Activated T-helper 1 cell treated with anti-CD3 and anti-CD28 coated beads, Interleukin-12 subunit alpha, Interleukin-12 subunit beta, Interleukin-2, Interleukin-4 antibody, amounts not matched to agents 30 ng/mL and 10 ng/mL and 1 ng/mL, durations not matched to agents 14 hours and 24 hours and 36 hours (primary cell): ENCODE results near the gene SCAMP5. TPM values are rescaled to one million over a fixed set of nuclear protein-coding genes. Genes with fewer than 3 reads are reported as not detected.

Experiments used
- DNase-seq: peaks from one replicate; pipeline ENCODE4 v3.0.0; 2021; ENCODE audit warnings: low spot score
- H3K27ac Mint-ChIP-seq: one replicate; pipeline ENCODE4 v1.8.0; 2021; ENCODE audit warnings: mild to moderate bottlenecking, mixed read lengths
- H3K27me3 Mint-ChIP-seq: one replicate; pipeline ENCODE4 v1.8.0; 2022; ENCODE audit warnings: mild to moderate bottlenecking, moderate library complexity, mixed read lengths; ENCODE audit not compliant: insufficient read depth
- H3K36me3 Mint-ChIP-seq: one replicate; pipeline ENCODE4 v1.8.0; 2021; ENCODE audit warnings: low read depth, mixed read lengths
- H3K4me1 Mint-ChIP-seq: one replicate; pipeline ENCODE4 v1.8.0; 2021; ENCODE audit warnings: low read depth, mixed read lengths
- H3K4me3 Mint-ChIP-seq: one replicate; pipeline ENCODE4 v1.8.0; 2021; ENCODE audit warnings: mild to moderate bottlenecking, moderate library complexity, mixed read lengths
- H3K9me3 Mint-ChIP-seq: one replicate; pipeline ENCODE4 v1.8.0; 2021; ENCODE audit warnings: mixed read lengths
- intact Hi-C: fragments of 100-400 bp; cut with micrococcal nuclease; formaldehyde crosslinking; loops from one replicate; pipeline ENCODE4 v1.15.1; 2024
- total RNA-seq: library from RNA; stranded (reverse); gene quantifications from 2 replicates; pipeline ENCODE4 v1.2.3, GENCODE V29; 2022

SCAMP5 gene, protein sequence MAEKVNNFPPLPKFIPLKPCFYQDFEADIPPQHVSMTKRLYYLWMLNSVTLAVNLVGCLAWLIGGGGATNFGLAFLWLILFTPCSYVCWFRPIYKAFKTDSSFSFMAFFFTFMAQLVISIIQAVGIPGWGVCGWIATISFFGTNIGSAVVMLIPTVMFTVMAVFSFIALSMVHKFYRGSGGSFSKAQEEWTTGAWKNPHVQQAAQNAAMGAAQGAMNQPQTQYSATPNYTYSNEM
- total RNA-seq, result 2.0 and 3.5 TPM in 2 replicates

DNA sequence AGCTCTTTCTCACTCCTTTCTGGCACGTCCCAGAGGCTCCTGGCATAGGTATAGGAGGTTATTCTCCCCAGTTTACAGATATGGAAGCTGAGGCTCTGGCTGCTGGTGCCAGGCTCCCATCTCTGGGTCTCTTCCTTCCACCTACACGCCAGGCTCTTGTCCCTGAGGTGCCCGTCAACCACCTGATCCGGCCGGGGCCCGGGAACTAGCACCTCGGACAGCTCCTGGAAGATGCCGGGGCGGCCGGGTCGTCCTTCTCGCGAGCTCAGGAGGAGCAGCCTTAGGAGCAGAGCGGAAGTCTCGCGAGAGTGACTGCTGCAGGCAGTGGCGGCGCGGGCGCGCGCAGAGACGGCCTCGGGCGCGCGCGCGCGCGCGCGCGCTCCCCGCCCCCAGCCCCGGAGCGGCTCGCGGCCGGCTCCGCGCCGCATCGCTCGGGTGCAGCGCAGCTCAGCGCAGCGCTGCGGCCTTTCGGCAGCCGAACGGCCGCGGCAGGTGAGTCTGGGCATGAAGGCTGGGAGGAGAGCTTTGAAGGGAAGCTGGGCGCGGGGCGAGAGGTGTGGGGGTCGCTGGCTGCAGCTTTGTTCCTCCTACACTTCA lies at the start of gene SCAMP5:
Gene SCAMP5 (plus strand): TSS at position 382 of the 597 bp plus-strand sequence. CDS start 16,277 bp downstream, outside the sequence.
- H3K36me3 Mint-ChIP-seq, result no peaks in the 10 kb centered on the region
- H3K27ac Mint-ChIP-seq, result no peak within 1 kb of the TSS
- H3K4me1 Mint-ChIP-seq, result peaks cover 4% of the 10 kb centered on the region
- H3K27me3 Mint-ChIP-seq, result peaks cover 33% of the 10 kb centered on the region
- intact Hi-C loops, result loop anchor here (1.0 kb wide), 4 partner anchors 11 to 209 kb away; partner anchors contain the start of genes PPCDC and RPP25
- peak; percentile 92 for DNase-seq
- peak within 1 kb of the TSS; percentile 70 for H3K4me3 Mint-ChIP-seq
- H3K9me3 Mint-ChIP-seq, result no peaks in the 10 kb centered on the region

DNA sequence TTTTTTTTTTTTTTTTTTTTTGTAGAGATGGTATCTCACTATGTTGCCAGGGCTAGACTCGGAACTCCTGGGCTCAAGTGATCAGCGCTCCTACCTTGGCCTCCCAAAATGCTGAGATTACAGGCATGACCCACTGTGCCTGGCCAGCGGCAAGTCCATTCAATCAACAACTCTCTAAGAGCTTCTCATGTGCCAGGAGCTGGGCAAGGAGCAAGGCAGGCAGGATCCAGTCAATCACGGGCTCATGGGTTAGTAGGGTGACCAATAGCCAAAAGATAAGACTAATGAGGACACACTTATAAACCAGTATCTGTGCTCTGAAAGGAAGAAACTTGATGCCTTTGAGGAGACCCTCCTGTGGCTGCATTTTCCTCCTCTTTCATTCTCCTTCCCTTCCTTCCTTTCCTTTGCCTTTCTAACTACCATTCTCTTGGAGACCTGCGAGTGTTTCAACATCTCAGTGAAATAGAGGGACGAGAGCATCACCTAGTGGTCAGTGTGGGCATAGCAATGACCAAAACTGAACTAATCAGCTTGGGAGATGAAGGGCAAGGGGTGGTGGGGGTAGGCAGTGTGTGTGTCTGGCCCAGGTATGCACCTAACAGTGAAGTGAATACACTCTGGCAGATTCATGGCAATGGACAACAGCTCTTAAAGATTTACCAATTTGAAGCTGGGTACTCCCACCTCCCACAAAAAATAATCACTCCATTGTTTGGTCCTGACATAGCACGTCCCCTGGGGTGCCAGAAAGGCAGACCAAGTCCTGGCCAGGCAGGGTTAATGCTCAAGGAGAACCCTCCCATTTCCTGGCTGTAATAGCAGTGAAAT lies 45.1 kb upstream of the SCAMP5 start:
- Mint-ChIP-seq H3K9me3 (no peaks in the 10 kb centered on the region), H3K36me3 (no peaks in the 10 kb centered on the region), H3K4me3 (no peak overlapping the region), H3K27ac (no peak overlapping the region), H3K4me1 (peaks cover 11% of the 10 kb centered on the region), H3K27me3 (peaks cover 1% of the 10 kb centered on the region)
- DNase-seq, result peak; percentile 71
- intact Hi-C loops, result loop anchor here (1.0 to 5.0 kb wide), 7 partner anchors 43 to 578 kb away; partner anchors contain the start of gene FAM219B

DNA sequence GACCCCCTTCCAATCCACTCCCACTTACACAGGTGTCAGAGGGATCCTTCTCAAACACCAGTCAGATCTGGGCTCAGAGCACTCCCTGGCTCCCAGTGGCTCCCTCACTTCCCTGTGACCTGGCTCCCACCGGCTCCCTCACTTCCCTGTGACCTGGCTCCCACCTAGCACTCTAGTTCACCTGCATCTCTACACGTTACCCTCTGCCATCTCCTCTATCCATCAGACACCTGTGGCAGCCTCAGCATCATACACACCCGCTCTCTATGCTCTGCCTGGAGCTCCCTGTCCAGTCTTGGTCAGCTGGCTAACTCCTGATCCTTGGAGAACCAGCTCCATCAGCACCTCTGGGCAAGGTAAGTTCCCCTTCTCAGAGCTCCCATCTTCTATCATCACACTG lies 44.4 kb upstream of the SCAMP5 start:
- H3K4me3 Mint-ChIP-seq, result no peak overlapping the region
- H3K4me1 Mint-ChIP-seq, result peaks cover 14% of the 10 kb centered on the region
- no peak overlapping the region for H3K27ac Mint-ChIP-seq
- intact Hi-C loops, result loop anchor here (2.0 to 5.0 kb wide), 2 partner anchors 44 to 579 kb away; partner anchors contain the start of gene FAM219B
- H3K36me3 Mint-ChIP-seq, result peaks cover 2% of the 10 kb centered on the region
- H3K27me3 Mint-ChIP-seq, result peaks cover 6% of the 10 kb centered on the region
- no peaks in the 10 kb centered on the region for H3K9me3 Mint-ChIP-seq
- no peak for DNase-seq

- Mint-ChIP-seq H3K27me3 (peaks cover 27% of the 10 kb centered on the region), H3K36me3 (peaks cover 2% of the 10 kb centered on the region), H3K9me3 (no peaks in the 10 kb centered on the region), H3K27ac (no peak overlapping the region), H3K4me3 (peak overlapping the region; percentile 64), H3K4me1 (peaks cover 24% of the 10 kb centered on the region)
- intact Hi-C loops, result loop anchor here (5.0 kb wide), 1 partner anchor 582 kb away; no protein-coding TSS in a partner anchor
- no peak for DNase-seq
Measured at GRCh38 chr15:74954515-74954914, 40.8 kb upstream of the SCAMP5 start.

GRCh38 chr15:74955017-74955416 lies 40.3 kb upstream of the SCAMP5 start:
- peaks cover 32% of the 10 kb centered on the region for H3K27me3 Mint-ChIP-seq
- no peak for DNase-seq
- peaks cover 25% of the 10 kb centered on the region for H3K4me1 Mint-ChIP-seq
- H3K4me3 Mint-ChIP-seq, result peak overlapping the region; percentile 64
- no peaks in the 10 kb centered on the region for H3K9me3 Mint-ChIP-seq
- intact Hi-C loops, result no loop called here
- H3K27ac Mint-ChIP-seq, result no peak overlapping the region
- peaks cover 2% of the 10 kb centered on the region for H3K36me3 Mint-ChIP-seq

DNA sequence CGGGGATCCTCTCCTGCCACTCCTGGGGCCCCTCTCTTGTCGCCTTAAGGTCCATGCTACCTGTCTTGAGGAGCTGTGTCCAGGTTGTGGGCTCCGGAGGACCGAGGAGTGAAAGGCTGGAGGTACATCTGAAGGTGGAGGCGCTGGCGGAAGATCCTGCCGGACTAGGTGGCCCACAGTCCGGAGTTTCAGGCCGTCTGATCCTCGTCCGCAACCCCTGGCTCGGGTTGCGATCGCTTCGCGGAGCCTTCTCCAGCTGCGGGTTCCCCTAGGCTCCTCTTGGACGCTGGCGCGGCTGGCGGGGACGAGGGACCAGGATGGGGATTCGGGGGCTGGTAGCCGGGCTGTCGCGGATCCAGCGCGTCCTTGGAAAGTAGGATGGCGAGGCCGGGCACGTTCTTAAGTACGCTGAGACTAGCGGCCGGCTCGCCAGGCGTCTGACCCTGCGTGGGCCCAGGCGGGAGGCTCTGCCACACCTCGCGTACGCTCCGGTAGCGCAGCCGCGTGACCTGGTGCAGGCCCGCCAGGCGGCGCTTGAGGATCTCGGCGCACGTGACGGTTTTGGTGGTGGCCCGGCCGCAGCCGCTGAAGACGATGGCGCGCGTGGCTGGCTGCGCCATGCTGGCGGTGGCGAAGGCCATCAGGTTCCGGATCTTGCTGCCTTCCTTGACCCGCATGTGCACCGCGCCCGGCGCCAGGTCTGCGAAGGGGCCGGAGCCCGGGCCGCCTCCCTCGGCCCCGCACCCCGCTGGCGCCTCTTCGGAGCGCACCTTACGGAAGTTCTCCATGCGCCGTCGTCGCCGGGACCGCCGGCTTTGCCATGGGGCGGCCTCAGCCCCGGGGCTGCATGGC lies 39.3 kb upstream of the SCAMP5 start:
- DNase-seq, result peak; percentile 54
- Mint-ChIP-seq H3K9me3 (no peaks in the 10 kb centered on the region), H3K4me1 (peaks cover 29% of the 10 kb centered on the region), H3K27me3 (peaks cover 41% of the 10 kb centered on the region), H3K27ac (no peak overlapping the region), H3K36me3 (peaks cover 2% of the 10 kb centered on the region), H3K4me3 (peak overlapping the region; percentile 64)
- intact Hi-C loops, result loop anchor here (1.0 kb wide), 5 partner anchors 18 to 249 kb away; partner anchors contain the start of genes COX5A, PPCDC and SCAMP5

GRCh38 chr15:74956648-74957475 lies 38.5 kb upstream of the SCAMP5 start, which contains the start of gene RPP25:
RPP25 (minus strand) TSS chr15:74956772; CDS start chr15:74956583, 189 bp downstream.
- peaks cover 36% of the 10 kb centered on the region for H3K4me1 Mint-ChIP-seq
- intact Hi-C loops, result loop anchor here (1.0 kb wide), 5 partner anchors 19 to 248 kb away; partner anchors contain the start of genes COX5A, PPCDC and SCAMP5
- peaks cover 2% of the 10 kb centered on the region for H3K36me3 Mint-ChIP-seq
- H3K27me3 Mint-ChIP-seq, result peaks cover 44% of the 10 kb centered on the region
- DNase-seq, result peak; percentile 69
- H3K9me3 Mint-ChIP-seq, result no peaks in the 10 kb centered on the region
- H3K4me3 Mint-ChIP-seq, result peak within 1 kb of the TSS; percentile 70
- H3K27ac Mint-ChIP-seq, result no peak within 1 kb of the TSS

GRCh38 chr15:74957476-74958035 lies 37.8 kb upstream of the SCAMP5 start:
- H3K4me3 Mint-ChIP-seq, result peak overlapping the region; percentile 30
- H3K27ac Mint-ChIP-seq, result peak overlapping the region; percentile 52
- no peak for DNase-seq
- peaks cover 46% of the 10 kb centered on the region for H3K27me3 Mint-ChIP-seq
- intact Hi-C loops, result no loop called here
- no peaks in the 10 kb centered on the region for H3K9me3 Mint-ChIP-seq
- H3K36me3 Mint-ChIP-seq, result peaks cover 2% of the 10 kb centered on the region
- peaks cover 36% of the 10 kb centered on the region for H3K4me1 Mint-ChIP-seq

GRCh38 chr15:74958320-74958907 lies 36.9 kb upstream of the SCAMP5 start:
- H3K9me3 Mint-ChIP-seq, result no peaks in the 10 kb centered on the region
- no peak for DNase-seq
- H3K27me3 Mint-ChIP-seq, result peaks cover 52% of the 10 kb centered on the region
- intact Hi-C loops, result no loop called here
- H3K36me3 Mint-ChIP-seq, result peaks cover 2% of the 10 kb centered on the region
- H3K4me1 Mint-ChIP-seq, result peaks cover 36% of the 10 kb centered on the region
- no peak overlapping the region for H3K4me3 Mint-ChIP-seq
- H3K27ac Mint-ChIP-seq, result no peak overlapping the region

- H3K9me3 Mint-ChIP-seq, result no peaks in the 10 kb centered on the region
- H3K27me3 Mint-ChIP-seq, result peaks cover 52% of the 10 kb centered on the region
- peaks cover 2% of the 10 kb centered on the region for H3K36me3 Mint-ChIP-seq
- no peak for DNase-seq
- peaks cover 36% of the 10 kb centered on the region for H3K4me1 Mint-ChIP-seq
- peak overlapping the region; percentile 29 for H3K27ac Mint-ChIP-seq
- intact Hi-C loops, result no loop called here
- peak overlapping the region; percentile 53 for H3K4me3 Mint-ChIP-seq
Measured at GRCh38 chr15:74958908-74959585, 36.3 kb upstream of the SCAMP5 start.
